GM10266 (cell line): ENCODE measurements around the gene PLPPR1.
"Not testable (repeated sequence)": the region's sequence is repeated elsewhere in the genome, so short reads cannot be mapped to it uniquely, and the experiment has no call there.

Experiments used
- DNase-seq: peaks from one replicate; pipeline ENCODE4 v3.0.0; 2012; ENCODE audit errors: extremely low spot score
- TF ChIP-seq, protein P1 (sequence below): IDR thresholded peaks from 2 replicates; pipeline ENCODE4 v1.5.1; 2012; ENCODE audit warnings: mild to moderate bottlenecking, low read depth; ENCODE audit not compliant: control insufficient read depth, insufficient read depth; ENCODE audit errors: missing control alignments

Gene PLPPR1

DNA sequence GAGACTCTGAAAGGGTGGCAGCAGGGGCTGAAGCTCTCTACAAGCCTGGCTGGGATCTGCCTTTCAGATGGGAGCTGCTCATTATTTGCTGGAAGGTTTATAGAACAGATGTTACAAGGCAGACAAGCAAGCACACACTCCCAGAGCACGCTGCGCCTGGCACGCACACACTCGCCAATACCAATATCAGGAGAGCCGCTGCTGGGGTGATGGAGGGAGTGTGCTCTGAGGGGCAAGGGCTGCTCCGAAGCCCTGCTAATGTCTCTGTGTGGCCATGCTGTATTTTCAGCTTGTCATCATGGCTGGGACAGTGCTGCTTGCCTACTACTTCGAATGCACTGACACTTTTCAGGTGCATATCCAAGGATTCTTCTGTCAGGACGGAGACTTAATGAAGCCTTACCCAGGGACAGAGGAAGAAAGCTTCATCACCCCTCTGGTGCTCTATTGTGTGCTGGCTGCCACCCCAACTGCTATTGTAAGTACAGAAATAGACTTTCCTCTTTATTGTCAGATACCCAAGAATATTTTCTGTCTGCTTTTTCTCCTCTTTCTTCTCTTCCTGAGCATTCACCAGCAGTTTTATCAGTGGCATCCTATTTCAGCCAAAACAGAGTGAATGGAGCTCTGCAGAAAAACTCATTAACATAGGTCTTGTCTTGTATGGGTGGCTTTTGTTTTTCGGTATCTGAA is 241.2 kb downstream of the PLPPR1 start:
- DNase-seq: no peak
- TF ChIP-seq, protein P1, sequence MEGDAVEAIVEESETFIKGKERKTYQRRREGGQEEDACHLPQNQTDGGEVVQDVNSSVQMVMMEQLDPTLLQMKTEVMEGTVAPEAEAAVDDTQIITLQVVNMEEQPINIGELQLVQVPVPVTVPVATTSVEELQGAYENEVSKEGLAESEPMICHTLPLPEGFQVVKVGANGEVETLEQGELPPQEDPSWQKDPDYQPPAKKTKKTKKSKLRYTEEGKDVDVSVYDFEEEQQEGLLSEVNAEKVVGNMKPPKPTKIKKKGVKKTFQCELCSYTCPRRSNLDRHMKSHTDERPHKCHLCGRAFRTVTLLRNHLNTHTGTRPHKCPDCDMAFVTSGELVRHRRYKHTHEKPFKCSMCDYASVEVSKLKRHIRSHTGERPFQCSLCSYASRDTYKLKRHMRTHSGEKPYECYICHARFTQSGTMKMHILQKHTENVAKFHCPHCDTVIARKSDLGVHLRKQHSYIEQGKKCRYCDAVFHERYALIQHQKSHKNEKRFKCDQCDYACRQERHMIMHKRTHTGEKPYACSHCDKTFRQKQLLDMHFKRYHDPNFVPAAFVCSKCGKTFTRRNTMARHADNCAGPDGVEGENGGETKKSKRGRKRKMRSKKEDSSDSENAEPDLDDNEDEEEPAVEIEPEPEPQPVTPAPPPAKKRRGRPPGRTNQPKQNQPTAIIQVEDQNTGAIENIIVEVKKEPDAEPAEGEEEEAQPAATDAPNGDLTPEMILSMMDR: no peak

GRCh38 chr9:101270302-101270701 is 241.8 kb downstream of the PLPPR1 start:
- DNase-seq: no peak
- TF ChIP-seq, protein P1: no peak

DNA sequence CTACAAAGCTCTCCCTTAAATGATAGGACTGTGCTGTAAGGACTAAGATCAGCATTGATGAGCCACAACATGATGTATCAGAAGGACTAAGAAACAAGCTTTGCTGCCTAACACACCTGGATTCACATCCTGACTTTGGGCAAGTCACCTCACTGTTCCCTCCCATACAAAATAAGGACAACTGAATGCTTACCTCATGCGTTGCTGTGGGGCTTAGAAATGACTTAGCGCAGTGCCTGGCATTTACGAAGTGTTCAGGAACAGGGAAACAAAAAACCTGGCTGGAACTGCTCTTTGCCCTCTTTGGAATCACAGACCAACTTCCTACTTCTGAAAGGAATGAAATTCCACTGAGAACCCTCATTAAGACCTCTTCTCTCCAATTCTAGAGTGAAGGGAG is 242.6 kb downstream of the PLPPR1 start:
- TF ChIP-seq, protein P1: no peak
- no peak for DNase-seq

GRCh38 chr9:101274971-101275768 is 246.6 kb downstream of the PLPPR1 start:
- no peak for DNase-seq
- TF ChIP-seq, protein P1: no peak

- TF ChIP-seq, protein P1: no peak
- DNase-seq: no peak
Measured at GRCh38 chr9:101275769-101276250, 247.3 kb downstream of the PLPPR1 start.

GRCh38 chr9:101291043-101291442 is 262.5 kb downstream of the PLPPR1 start:
- not testable (repeated sequence) for DNase-seq

DNA sequence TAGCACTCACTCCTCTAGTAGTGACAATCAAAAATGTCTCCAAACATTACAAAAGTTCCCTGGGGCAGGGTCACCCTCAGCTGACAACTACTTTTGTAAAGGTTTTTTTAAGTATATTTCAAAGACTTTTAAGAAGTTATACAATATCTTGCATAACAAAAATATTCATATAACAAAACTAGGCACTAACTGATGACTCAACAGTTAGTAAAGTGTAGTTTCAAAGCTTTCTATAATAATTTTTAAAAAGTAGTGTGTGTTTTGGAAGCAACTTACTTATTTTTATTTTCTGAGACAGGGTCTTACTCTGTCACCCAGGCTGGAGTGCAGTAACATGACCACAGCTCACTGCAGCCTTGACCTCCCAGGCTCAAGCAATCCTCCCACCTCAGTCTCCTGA is 271.4 kb downstream of the PLPPR1 start:
- TF ChIP-seq, protein P1: no peak
- DNase-seq: no peak
